OCI-LY3 (cell line): Measurements from ENCODE around the gene HEXA.
"Not testable (repeated sequence)": the region's sequence is repeated elsewhere in the genome, so short reads cannot be mapped to it uniquely, and the experiment has no call there.

Experiments used
- H2AFZ ChIP-seq: fragments of 200-600, 300-600 bp; shearing (Covaris generic); 2 replicates; pipeline ENCODE4 v1.6.0; 2014; ENCODE audit warnings: antibody characterized with exemption, low read depth, low read length
- H3K27ac ChIP-seq: fragments of 200-600, 300-600 bp; sonication (generic); 2 replicates; pipeline ENCODE4 v1.5.1; 2014; ENCODE audit warnings: mild to moderate bottlenecking, low read length, moderate library complexity, mixed read lengths
- H3K27me3 ChIP-seq: fragments of 200-600, 300-600 bp; sonication (generic); 2 replicates; pipeline ENCODE4 v1.6.1; 2014; ENCODE audit warnings: low read depth, low read length, mixed read lengths
- H3K36me3 ChIP-seq: fragments of 200-600, 300-600 bp; sonication (generic); replicated peaks from 2 replicates; pipeline ENCODE3; 2014; ENCODE audit warnings: low read depth, low read length, mixed read lengths
- H3K4me1 ChIP-seq: fragments of 300-600, 200-600 bp; sonication (generic); 2 replicates; pipeline ENCODE4 v1.6.1; 2014; ENCODE audit warnings: low read length, mixed read lengths
- H3K4me2 ChIP-seq: fragments of 200-600, 300-600 bp; sonication (generic); 2 replicates; pipeline ENCODE4 v1.6.1; 2014; ENCODE audit warnings: low read length, mixed read lengths
- H3K4me3 ChIP-seq: fragments of 300-600, 200-600 bp; sonication (generic); 2 replicates; pipeline ENCODE4 v1.5.1; 2014; ENCODE audit warnings: antibody characterized with exemption, mild to moderate bottlenecking, low read length, moderate library complexity
- H3K79me2 ChIP-seq: fragments of 300-600, 200-600 bp; shearing (Covaris generic); 2 replicates; pipeline ENCODE4 v1.6.1; 2014; ENCODE audit warnings: mild to moderate bottlenecking, low read length, mixed read lengths
- H3K9ac ChIP-seq: fragments of 300-600, 200-600 bp; shearing (Covaris generic); 2 replicates; pipeline ENCODE4 v1.6.0; 2014; ENCODE audit warnings: mild to moderate bottlenecking, low read length, moderate library complexity
- H3K9me3 ChIP-seq: fragments of 200-600, 300-600 bp; shearing (Covaris generic); 2 replicates; pipeline ENCODE4 v1.6.1; 2014; ENCODE audit warnings: low read length, mixed read lengths; ENCODE audit not compliant: insufficient read depth
- H4K20me1 ChIP-seq: fragments of 200-600, 300-600 bp; sonication (generic); 2 replicates; pipeline ENCODE4 v1.6.1; 2016; ENCODE audit warnings: low read length, mixed read lengths; ENCODE audit not compliant: insufficient read depth
- EZH2phosphoT487 ChIP-seq: fragments of 200-600 bp; shearing (Covaris generic); IDR thresholded peaks from 2 replicates; pipeline ENCODE4 v1.6.1; 2018; ENCODE audit warnings: antibody characterized with exemption, mixed run types, low read depth
- TF ChIP-seq, protein P1 (sequence below): fragments of 200-600, 300-600 bp; sonication (generic); IDR thresholded peaks from 2 replicates; pipeline ENCODE4 v1.5.1; 2014; ENCODE audit warnings: antibody characterized with exemption, low read length, low read depth

Gene HEXA

DNA sequence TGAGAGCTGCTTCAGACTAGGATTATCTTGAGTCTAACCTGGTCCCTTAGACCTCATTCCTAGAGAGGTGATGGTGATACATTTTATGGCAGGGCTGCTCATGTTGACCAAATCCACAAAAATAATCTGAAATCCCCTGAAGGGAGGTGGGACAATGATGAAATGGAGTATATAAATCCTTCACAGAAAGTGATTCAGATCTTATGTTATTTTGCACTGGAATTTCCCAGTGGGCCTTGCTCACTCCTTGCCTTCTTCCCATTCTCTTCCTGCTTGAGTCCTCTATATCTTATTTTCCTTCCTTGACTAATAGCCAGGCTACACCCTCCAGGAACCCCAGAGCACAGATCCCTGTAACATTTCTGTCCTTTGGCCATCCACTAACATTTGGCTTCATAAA lies 11.9 kb upstream of the HEXA start:
- no peaks in the 10 kb centered on the region for H3K9me3 ChIP-seq
- H3K4me3 ChIP-seq: no peak overlapping the region
- H3K79me2 ChIP-seq: no peaks in the 10 kb centered on the region
- no peak overlapping the region for H2AFZ ChIP-seq
- H3K27me3 ChIP-seq: peaks cover 38% of the 10 kb centered on the region
- H4K20me1 ChIP-seq: no peaks in the 10 kb centered on the region
- no peak overlapping the region for H3K9ac ChIP-seq
- no peak overlapping the region for H3K27ac ChIP-seq
- H3K36me3 ChIP-seq: no peaks in the 10 kb centered on the region
- no peaks in the 10 kb centered on the region for H3K4me1 ChIP-seq
- no peak overlapping the region for H3K4me2 ChIP-seq
- no peak for TF ChIP-seq EZH2phosphoT487
- TF ChIP-seq, protein P1, sequence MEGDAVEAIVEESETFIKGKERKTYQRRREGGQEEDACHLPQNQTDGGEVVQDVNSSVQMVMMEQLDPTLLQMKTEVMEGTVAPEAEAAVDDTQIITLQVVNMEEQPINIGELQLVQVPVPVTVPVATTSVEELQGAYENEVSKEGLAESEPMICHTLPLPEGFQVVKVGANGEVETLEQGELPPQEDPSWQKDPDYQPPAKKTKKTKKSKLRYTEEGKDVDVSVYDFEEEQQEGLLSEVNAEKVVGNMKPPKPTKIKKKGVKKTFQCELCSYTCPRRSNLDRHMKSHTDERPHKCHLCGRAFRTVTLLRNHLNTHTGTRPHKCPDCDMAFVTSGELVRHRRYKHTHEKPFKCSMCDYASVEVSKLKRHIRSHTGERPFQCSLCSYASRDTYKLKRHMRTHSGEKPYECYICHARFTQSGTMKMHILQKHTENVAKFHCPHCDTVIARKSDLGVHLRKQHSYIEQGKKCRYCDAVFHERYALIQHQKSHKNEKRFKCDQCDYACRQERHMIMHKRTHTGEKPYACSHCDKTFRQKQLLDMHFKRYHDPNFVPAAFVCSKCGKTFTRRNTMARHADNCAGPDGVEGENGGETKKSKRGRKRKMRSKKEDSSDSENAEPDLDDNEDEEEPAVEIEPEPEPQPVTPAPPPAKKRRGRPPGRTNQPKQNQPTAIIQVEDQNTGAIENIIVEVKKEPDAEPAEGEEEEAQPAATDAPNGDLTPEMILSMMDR: no peak

DNA sequence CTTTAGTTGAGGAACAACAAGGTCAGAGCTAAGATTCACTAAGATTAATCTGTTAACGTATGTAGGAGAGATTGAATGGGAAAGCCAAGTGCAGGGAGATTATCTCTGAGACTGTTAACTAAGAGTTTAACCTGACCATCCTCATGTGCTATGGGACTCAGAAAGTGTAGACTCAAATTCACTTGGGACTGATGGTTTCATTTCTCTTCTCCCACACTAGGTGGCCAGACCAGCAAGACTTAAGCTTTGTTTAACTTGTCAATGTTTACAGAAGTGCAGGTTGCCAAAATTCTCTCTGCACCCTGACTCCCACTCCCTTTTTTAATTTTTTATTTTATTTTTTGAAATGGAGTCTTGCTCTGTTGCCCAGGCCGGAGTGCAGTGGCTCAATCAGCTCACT lies 6.3 kb upstream of the HEXA start:
- Histone ChIP-seq H3K4me1 (no peaks in the 10 kb centered on the region), H2AFZ (no peak overlapping the region), H3K4me3 (no peak overlapping the region), H4K20me1 (no peaks in the 10 kb centered on the region), H3K36me3 (no peaks in the 10 kb centered on the region), H3K9ac (no peak overlapping the region), H3K9me3 (no peaks in the 10 kb centered on the region), H3K27me3 (peaks cover 23% of the 10 kb centered on the region), H3K79me2 (no peaks in the 10 kb centered on the region), H3K4me2 (no peak overlapping the region), H3K27ac (no peak overlapping the region)
- TF ChIP-seq, protein P1: peak; percentile 19; the same call in 1 of the 2 replicates
- TF ChIP-seq EZH2phosphoT487: no peak

DNA sequence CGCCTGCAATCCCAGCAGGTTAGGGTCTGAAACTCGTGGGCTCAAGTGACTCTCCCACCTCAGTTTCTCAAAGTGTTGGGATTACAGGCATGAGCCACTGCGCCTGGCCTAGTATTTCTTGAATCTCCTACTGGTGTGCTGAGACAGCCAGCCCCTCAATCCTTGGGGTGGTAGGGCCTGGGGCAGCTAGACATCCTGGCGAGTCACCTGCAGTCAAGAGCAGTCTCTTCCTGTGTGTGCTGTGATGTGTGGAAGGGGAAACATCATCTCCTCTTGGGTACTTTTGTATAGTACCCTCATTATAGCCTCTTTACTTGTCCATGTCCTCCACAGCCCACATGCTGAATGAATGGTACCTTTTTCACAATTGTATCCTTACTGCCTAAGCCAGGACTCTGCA lies 4.9 kb upstream of the HEXA start:
- TF ChIP-seq, protein P1: no peak
- no peak for TF ChIP-seq EZH2phosphoT487
- Histone ChIP-seq H3K79me2 (peaks cover 10% of the 10 kb centered on the region; the same call in 1 of the 2 replicates), H3K27ac (no peak overlapping the region), H3K4me1 (peaks cover 6% of the 10 kb centered on the region), H3K9me3 (no peaks in the 10 kb centered on the region), H2AFZ (no peak overlapping the region), H3K36me3 (no peaks in the 10 kb centered on the region), H4K20me1 (no peaks in the 10 kb centered on the region), H3K4me2 (no peak overlapping the region), H3K4me3 (no peak overlapping the region), H3K27me3 (peaks cover 23% of the 10 kb centered on the region), H3K9ac (no peak overlapping the region)

DNA sequence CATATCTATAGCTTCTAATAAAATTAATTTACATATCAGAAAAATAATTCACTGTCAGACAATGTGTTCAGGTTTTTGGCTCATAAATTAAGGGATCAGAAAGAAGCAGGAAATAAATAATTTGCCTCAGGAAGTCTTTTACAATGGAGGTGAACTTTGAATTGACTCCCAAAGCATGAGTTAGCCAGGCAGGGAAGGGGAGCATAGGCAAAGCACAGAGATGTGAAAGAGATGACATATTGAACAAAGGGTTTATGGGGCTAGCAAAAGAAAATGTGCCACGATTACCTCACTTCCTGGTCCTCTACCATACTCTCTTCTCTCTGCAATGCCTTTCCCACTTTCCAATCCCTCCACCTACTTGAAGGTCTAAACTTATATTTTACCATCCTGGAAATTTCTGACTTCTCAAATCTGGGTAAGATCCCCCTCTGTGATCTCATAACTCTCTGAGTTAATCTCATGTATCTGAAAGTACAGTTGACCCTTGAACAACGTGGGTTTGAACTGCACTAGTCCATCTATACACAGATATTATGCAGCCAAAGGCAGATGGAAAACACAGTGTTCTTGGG lies 4.1 kb upstream of the HEXA start:
- no peak for TF ChIP-seq EZH2phosphoT487
- TF ChIP-seq, protein P1: no peak
- Histone ChIP-seq H3K9ac (no peak overlapping the region), H3K36me3 (no peaks in the 10 kb centered on the region), H2AFZ (no peak overlapping the region), H3K9me3 (no peaks in the 10 kb centered on the region), H3K4me2 (no peak overlapping the region), H3K4me1 (peaks cover 6% of the 10 kb centered on the region), H3K27ac (no peak overlapping the region), H4K20me1 (no peaks in the 10 kb centered on the region), H3K4me3 (no peak overlapping the region), H3K27me3 (peaks cover 16% of the 10 kb centered on the region; the same call in 1 of the 2 replicates), H3K79me2 (peaks cover 18% of the 10 kb centered on the region)

DNA sequence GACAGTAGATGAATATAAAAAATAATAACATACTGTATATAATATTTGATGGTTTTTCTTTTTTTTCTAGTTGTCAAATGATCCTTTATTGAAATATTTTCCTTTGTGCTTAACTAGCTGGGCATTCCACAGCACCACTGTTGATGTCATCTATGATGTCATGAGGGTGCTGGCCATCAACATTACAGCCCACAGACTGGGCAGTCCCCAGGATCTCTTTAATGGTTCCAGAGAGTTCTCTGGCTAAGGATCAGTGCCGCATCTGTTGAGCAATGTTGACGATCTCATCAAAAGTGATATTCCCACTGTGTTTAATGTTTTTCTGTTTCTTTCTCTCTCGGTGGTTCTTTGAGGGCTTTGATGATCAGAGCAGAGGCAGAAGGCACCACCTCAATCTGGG lies 3.3 kb upstream of the HEXA start:
- H2AFZ ChIP-seq, H3K9me3 ChIP-seq, H3K9ac ChIP-seq, H3K27ac ChIP-seq, H3K4me2 ChIP-seq, H3K36me3 ChIP-seq, H4K20me1 ChIP-seq, H3K4me3 ChIP-seq: not testable (repeated sequence)
- peaks cover 14% of the 10 kb centered on the region for H3K4me1 ChIP-seq
- peaks cover 26% of the 10 kb centered on the region for H3K79me2 ChIP-seq
- peaks cover 11% of the 10 kb centered on the region; the same call in 1 of the 2 replicates for H3K27me3 ChIP-seq
